CD14-positive monocyte (primary cell): ENCODE measurements around the gene RAB44. TPM values are rescaled to one million over a fixed set of nuclear protein-coding genes. Genes with fewer than 3 reads are reported as not detected.
A peak's percentile ranks its signal among the peaks of the same experiment; 100 is the strongest.

Experiments used
- DNase-seq, 3 donors: peaks; one replicate each; pipeline ENCODE4 v3.0.0-alpha.2; 2011 to 2022
- H2AFZ ChIP-seq: 2 replicates; pipeline ENCODE4 v1.6.0; 2012; ENCODE audit warnings: mild to moderate bottlenecking, low read depth, low read length, inconsistent platforms; ENCODE audit not compliant: insufficient read depth, poor library complexity, severe bottlenecking
- H3K27ac ChIP-seq, 2 donors: 1 replicate in 1 of 2; 2 replicates in 1 of 2; pipeline ENCODE4 v1.5.1; 2012 to 2013; ENCODE audit warnings: low read length in 2 of 2, control low read depth in 1 of 2, inconsistent platforms in 1 of 2, low read depth in 1 of 2, mild to moderate bottlenecking in 1 of 2
- H3K27me3 ChIP-seq, 2 donors: one replicate each; pipeline versions ENCODE4 v1.6.0 to v1.6.1; 2011 to 2013; ENCODE audit warnings: low read length in 2 of 2; ENCODE audit not compliant: control insufficient read depth in 2 of 2, insufficient read depth in 2 of 2
- H3K36me3 ChIP-seq, 2 donors: replicated peaks in 1 of 2; 1 replicate in 1 of 2; 2 replicates in 1 of 2; pipeline versions ENCODE4 v1.5.1 to v1.6.1; 2012 to 2013; ENCODE audit warnings: low read length in 2 of 2, control low read depth in 1 of 2, inconsistent platforms in 1 of 2, mild to moderate bottlenecking in 1 of 2; ENCODE audit not compliant: insufficient read depth in 2 of 2, control insufficient read depth in 1 of 2
- H3K4me1 ChIP-seq, 2 donors: 1 replicate in 1 of 2; 2 replicates in 1 of 2; pipeline versions ENCODE4 v1.5.1 to v1.6.1; 2012 to 2013; ENCODE audit warnings: low read length in 2 of 2, control low read depth in 1 of 2, inconsistent platforms in 1 of 2, mild to moderate bottlenecking in 1 of 2, moderate library complexity in 1 of 2; ENCODE audit not compliant: insufficient read depth in 2 of 2, control insufficient read depth in 1 of 2
- H3K4me2 ChIP-seq: replicated peaks from 2 replicates; pipeline ENCODE3; 2012; ENCODE audit warnings: low read length, moderate library complexity, mild to moderate bottlenecking; ENCODE audit not compliant: poor library complexity, severe bottlenecking; ENCODE audit errors: extremely low read depth
- H3K4me3 ChIP-seq, 3 experiments: fragments of 200-600 bp in 1 of 3; sonication (generic) in 1 of 3; replicated peaks in 1 of 3; 1 replicate in 2 of 3; 2 replicates in 1 of 3; pipeline ENCODE4 v1.5.1; 2011 to 2013; ENCODE audit warnings: low read length in 3 of 3, mild to moderate bottlenecking in 3 of 3, control low read depth in 2 of 3, low read depth in 2 of 3, inconsistent platforms in 1 of 3, moderate library complexity in 1 of 3
- H3K79me2 ChIP-seq: 2 replicates; pipeline ENCODE4 v1.6.0; 2012; ENCODE audit warnings: mild to moderate bottlenecking, control low read depth, inconsistent platforms, low read length, moderate library complexity; ENCODE audit not compliant: insufficient read depth
- H3K9ac ChIP-seq: 2 replicates; pipeline ENCODE4 v1.6.0; 2017; ENCODE audit warnings: low read length, mild to moderate bottlenecking; ENCODE audit not compliant: insufficient read depth, poor library complexity, severe bottlenecking
- H3K9me3 ChIP-seq, 2 donors: replicated peaks in 1 of 2; 1 replicate in 1 of 2; 2 replicates in 1 of 2; pipeline versions ENCODE4 v1.5.1 to v1.6.1; 2012 to 2013; ENCODE audit warnings: low read length in 2 of 2, control low read depth in 1 of 2; ENCODE audit not compliant: control insufficient read depth in 1 of 2, insufficient read depth in 1 of 2
- H4K20me1 ChIP-seq: 2 replicates; pipeline ENCODE4 v1.6.0; 2012; ENCODE audit warnings: mild to moderate bottlenecking, low read length, control low read depth, moderate library complexity; ENCODE audit not compliant: insufficient read depth
- H3K27ac Mint-ChIP-seq, 7 donors: one replicate each; pipeline ENCODE4 v1.8.0; 2020; ENCODE audit warnings: mild to moderate bottlenecking in 7 of 7, mixed read lengths in 7 of 7, moderate library complexity in 6 of 7, inconsistent platforms in 2 of 7
- H3K27me3 Mint-ChIP-seq, 3 donors: one replicate each; pipeline ENCODE4 v1.8.0; 2021 to 2022; ENCODE audit warnings: low read depth in 3 of 3, mild to moderate bottlenecking in 3 of 3, mixed read lengths in 3 of 3, moderate library complexity in 3 of 3, inconsistent platforms in 1 of 3
- H3K36me3 Mint-ChIP-seq, 2 donors: one replicate each; pipeline ENCODE4 v1.8.0; 2020; ENCODE audit warnings: mixed read lengths in 2 of 2, inconsistent platforms in 1 of 2, mild to moderate bottlenecking in 1 of 2
- H3K4me1 Mint-ChIP-seq: one replicate; pipeline ENCODE4 v1.8.0; 2020; ENCODE audit warnings: mild to moderate bottlenecking, mixed read lengths
- H3K4me3 Mint-ChIP-seq, 2 donors: one replicate each; pipeline ENCODE4 v1.8.0; 2020; ENCODE audit warnings: mild to moderate bottlenecking in 2 of 2, mixed read lengths in 2 of 2, moderate library complexity in 1 of 2
- H3K9me3 Mint-ChIP-seq, 7 donors: one replicate each; pipeline ENCODE4 v1.8.0; 2020 to 2022; ENCODE audit warnings: mixed read lengths in 7 of 7, mild to moderate bottlenecking in 6 of 7, moderate library complexity in 6 of 7, inconsistent platforms in 2 of 7
- WGBS: methylation state at CpG from one replicate; pipeline ENCODE4 v1.1.5; 2013; ENCODE audit warnings: missing lambda C conversion rate; ENCODE audit not compliant: insufficient coverage; 5-methylcytosine and 5-hydroxymethylcytosine counted together
- intact Hi-C, 2 donors: fragments of 100-400 bp; cut with micrococcal nuclease; formaldehyde crosslinking; loops; one replicate each; pipeline versions ENCODE4 v1.15.0 to v1.15.1; 2023
- polyA plus RNA-seq, 3 donors: library from polyadenylated mRNA; depleted of rRNA in 1 of 3; unstranded in 2 of 3; stranded (reverse) in 1 of 3; fragments of 300-500 nt in 2 of 3; fragments of >200 nt in 1 of 3; fragmentation: Illumina TruSeq in 2 of 3; gene quantifications; 1 replicate in 2 of 3; 2 replicates in 1 of 3; pipeline ENCODE4 v1.2.3, GENCODE V29; 2012 to 2021
- TF ChIP-seq, protein P1 (sequence below): fragments of 200-600 bp; IDR thresholded peaks from one replicate; pipeline ENCODE4 v1.8.0; 2022; ENCODE audit warnings: antibody characterized with exemption, mild to moderate bottlenecking

The RAB44 gene
- polyA plus RNA-seq, 3 donors, result 1.5 to 18.0 (median 1.9) TPM

DNA sequence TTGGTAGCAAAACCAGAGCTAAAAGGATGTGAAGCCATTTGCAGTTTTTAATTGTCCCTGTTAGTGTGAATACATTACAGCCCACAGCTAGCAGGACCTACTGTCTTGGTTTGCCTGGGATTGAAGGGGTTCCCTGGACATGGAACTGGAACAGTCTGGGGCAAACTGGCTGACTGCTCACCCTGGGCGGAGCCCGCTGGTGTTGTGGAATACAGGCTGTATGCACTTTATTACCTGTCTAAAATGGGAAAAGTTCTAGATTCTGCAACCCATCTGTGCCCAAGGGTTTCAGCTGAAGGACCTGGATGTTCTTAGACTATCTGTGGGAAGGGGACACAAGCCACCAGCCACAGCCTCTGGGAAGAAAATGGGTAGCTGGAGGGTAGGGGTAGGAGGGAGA is 31.3 kb upstream of the RAB44 start:
- Histone ChIP-seq H2AFZ (no peak overlapping the region), H3K27ac (no peak overlapping the region), H3K27me3 (peaks cover 0 to 3% of the 10 kb centered on the region in 2 donors), H3K9me3 (no peaks in the 10 kb centered on the region), H3K4me1 (peaks cover 32 to 41% of the 10 kb centered on the region in 2 donors), H3K4me3 (no peak overlapping the region), H3K36me3 (no peaks in the 10 kb centered on the region), H3K4me2 (no peak overlapping the region), H4K20me1 (no peaks in the 10 kb centered on the region), H3K79me2 (no peaks in the 10 kb centered on the region), H3K9ac (no peak overlapping the region)
- Mint-ChIP-seq H3K4me3 (no peak overlapping the region), H3K36me3 (no peaks in the 10 kb centered on the region), H3K27me3 (peaks cover 2 to 6% (median 4%) of the 10 kb centered on the region in 3 donors), H3K27ac (peak overlapping the region in 1 of 7 donors; percentile 76), H3K9me3 (peaks cover 0 to 8% (median 2%) of the 10 kb centered on the region in 7 donors), H3K4me1 (peaks cover 32% of the 10 kb centered on the region)
- WGBS, result no CpG with 5 or more reads among the region's 2 CpGs
- intact Hi-C loops, result no loop called here
- TF ChIP-seq, protein P1, sequence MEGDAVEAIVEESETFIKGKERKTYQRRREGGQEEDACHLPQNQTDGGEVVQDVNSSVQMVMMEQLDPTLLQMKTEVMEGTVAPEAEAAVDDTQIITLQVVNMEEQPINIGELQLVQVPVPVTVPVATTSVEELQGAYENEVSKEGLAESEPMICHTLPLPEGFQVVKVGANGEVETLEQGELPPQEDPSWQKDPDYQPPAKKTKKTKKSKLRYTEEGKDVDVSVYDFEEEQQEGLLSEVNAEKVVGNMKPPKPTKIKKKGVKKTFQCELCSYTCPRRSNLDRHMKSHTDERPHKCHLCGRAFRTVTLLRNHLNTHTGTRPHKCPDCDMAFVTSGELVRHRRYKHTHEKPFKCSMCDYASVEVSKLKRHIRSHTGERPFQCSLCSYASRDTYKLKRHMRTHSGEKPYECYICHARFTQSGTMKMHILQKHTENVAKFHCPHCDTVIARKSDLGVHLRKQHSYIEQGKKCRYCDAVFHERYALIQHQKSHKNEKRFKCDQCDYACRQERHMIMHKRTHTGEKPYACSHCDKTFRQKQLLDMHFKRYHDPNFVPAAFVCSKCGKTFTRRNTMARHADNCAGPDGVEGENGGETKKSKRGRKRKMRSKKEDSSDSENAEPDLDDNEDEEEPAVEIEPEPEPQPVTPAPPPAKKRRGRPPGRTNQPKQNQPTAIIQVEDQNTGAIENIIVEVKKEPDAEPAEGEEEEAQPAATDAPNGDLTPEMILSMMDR, result no peak
- DNase-seq, result no peak

DNA sequence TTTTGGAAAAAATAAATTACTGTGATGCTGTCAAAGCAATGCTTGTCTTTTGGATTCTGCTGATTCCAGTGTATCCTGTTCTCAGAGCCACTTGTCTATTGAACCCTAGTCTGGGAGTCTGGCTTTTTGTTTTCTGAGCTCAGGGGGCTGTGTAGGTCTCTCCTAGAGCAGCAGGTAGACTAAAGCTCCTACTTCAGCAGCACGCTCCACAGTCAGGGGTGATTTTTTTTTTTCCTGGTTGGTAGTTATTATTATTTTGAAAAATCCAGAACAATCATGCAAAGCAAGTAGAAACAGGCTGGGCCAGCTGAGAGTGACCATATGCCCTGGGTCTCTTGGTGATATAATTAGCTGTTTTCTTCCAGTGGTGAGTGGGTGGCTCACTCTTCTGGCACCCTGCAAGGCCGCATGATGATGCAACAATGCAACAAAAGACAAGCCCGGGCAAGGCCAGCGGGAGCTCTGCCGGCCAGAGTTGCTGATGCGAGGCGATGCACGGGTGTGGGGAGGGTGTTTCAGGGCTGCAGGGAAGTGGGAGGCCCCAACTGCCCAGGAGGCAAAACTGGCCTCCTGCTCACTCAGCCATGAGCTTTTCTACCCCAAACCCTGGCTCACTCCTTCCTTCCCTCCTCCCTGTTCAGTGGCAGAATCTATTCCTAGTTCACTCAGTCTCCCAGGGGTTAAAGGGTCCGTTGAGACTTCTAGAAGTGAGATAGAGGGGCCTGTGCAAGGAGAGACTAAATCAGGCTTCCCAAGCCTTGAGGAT is 30.6 kb upstream of the RAB44 start:
- peak overlapping the region in 5 of 7 donors; percentile 42 to 77 (median 73) for H3K27ac Mint-ChIP-seq
- Histone ChIP-seq H3K79me2 (no peaks in the 10 kb centered on the region), H4K20me1 (no peaks in the 10 kb centered on the region), H3K9me3 (no peaks in the 10 kb centered on the region), H2AFZ (peak overlapping the region; percentile 58), H3K9ac (no peak overlapping the region), H3K36me3 (no peaks in the 10 kb centered on the region), H3K4me3 (no peak overlapping the region), H3K4me2 (peak overlapping the region; percentile 4), H3K27me3 (no peaks in the 10 kb centered on the region), H3K27ac (no peak overlapping the region), H3K4me1 (peaks cover 32 to 41% of the 10 kb centered on the region in 2 donors)
- TF ChIP-seq, protein P1, result no peak
- DNase-seq, result peak; percentile 76 to 80 (median 76)
- peaks cover 0 to 8% (median 2%) of the 10 kb centered on the region in 7 donors for H3K9me3 Mint-ChIP-seq
- H3K4me3 Mint-ChIP-seq, result peak overlapping the region in 1 of 2 donors; percentile 30
- no peaks in the 10 kb centered on the region for H3K36me3 Mint-ChIP-seq
- WGBS, result 0% methylated on average over 1 of the region's 9 CpGs
- intact Hi-C loops, result no loop called here
- peaks cover 32% of the 10 kb centered on the region for H3K4me1 Mint-ChIP-seq
- H3K27me3 Mint-ChIP-seq, result peaks cover 3 to 5% (median 4%) of the 10 kb centered on the region in 3 donors
